Islet of Langerhans (tissue), 1 donor: ENCODE results near the gene ZFP36L1.
"Not testable (repeated sequence)": the region's sequence is repeated elsewhere in the genome, so short reads cannot be mapped to it uniquely, and the experiment has no call there.

ENCODE experiments used
- FAIRE-seq: peaks from one replicate; lab custom pipeline; 2011; peaks lifted over from hg19 to GRCh38; lab: Jason Lieb, UNC

Gene ZFP36L1

DNA sequence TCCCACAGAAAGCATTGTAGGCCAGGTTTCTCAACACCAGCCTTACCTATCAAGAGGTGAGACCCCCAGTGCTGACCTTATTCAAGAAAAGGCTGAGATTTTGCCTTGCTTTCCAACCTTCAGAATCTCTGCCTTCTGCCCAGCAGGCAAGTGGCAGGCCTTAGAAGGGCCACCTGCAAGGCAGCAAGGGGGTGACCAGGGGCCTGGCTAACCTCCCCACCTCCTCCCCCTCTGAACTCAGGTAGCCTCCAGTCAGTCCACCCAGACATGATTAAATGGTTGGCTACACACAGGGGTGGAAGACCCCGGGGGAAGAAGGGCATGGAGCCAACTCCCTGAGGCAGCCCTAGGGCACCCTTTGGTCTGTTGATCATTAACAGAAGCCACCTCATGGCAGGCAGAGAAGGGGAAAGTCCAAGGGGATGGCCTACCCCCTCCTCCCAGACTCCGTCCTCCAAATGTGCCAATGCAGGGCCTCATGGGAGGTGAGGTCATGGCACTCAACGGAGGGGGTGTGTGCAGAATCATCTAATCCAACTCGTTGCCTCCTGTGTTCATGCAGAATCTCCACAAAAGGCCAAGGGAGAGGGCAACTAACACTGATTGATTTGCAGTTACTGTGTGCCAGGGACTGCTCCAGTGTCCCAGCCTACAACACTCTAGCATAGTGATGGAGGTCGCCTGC, 8.5 kb downstream of the ZFP36L1 start:
- no peak for FAIRE-seq

- FAIRE-seq: no peak
These were observed 9.2 kb downstream of the ZFP36L1 start for GRCh38 chr14:68783408-68784225.

GRCh38 chr14:68782091-68782981, 10.5 kb downstream of the ZFP36L1 start:
- FAIRE-seq: no peak

- no peak for FAIRE-seq
These were observed 11.5 kb downstream of the ZFP36L1 start for GRCh38 chr14:68781161-68782021.

- no peak for FAIRE-seq
These were observed 12.3 kb downstream of the ZFP36L1 start for GRCh38 chr14:68780358-68781160.

- FAIRE-seq: no peak
These were observed 13.0 kb downstream of the ZFP36L1 start for GRCh38 chr14:68779761-68780323.

GRCh38 chr14:68777644-68778043, 15.2 kb downstream of the ZFP36L1 start:
- FAIRE-seq: no peak

DNA sequence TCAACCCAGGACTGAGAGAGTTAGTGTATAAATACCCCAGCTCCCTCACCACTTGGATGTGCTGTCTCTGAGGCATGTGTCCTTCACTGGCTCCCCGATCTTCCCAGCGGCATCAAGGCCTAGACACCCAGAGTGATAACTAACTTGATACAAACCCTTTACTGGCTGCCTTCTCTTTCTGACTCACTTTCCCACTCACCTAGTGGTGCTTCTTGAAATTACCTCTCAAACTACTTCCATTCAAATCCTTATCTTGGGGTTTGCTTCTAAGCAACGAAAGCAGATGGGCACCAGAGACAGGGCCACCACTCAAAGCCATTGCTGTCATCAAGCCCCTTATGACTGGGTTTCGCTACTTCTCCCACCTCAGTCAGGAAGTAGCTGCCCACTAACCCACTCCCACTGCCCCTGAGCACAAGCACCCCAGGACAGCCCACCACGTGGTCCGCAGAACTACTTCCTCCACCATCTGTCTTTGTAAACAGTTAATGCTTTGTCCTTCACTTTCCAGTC, 17.2 kb downstream of the ZFP36L1 start:
- FAIRE-seq: no peak

GRCh38 chr14:68774771-68775613, 17.9 kb downstream of the ZFP36L1 start:
- no peak for FAIRE-seq

DNA sequence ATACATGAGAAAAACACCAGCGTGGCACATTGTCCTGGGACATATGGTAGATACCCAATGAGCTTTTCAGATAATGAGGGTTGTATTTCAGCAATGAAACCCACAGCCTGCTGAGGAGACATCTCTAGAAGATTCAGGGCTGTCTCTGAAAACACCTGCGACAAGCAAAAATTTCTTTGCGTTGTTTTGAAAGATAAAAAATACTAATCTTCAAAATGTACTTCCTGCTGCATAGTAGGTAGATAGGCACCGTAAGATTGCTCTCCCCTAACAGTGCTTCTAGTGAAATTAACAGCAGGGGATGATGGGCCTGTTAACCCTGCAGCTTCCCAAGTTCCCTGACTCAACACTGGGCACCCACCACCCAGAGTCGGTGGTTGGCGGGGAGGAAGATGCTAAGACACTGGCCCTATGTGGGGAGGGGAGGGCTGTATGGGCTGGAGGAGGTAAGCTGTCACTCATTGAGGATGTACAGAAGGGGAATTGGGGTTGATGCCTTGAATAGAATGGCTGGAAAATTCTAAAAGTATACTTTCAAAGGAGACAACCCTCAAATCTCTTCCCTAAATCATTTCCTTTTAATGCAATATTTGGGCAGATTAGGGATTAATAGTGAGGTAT, 20.0 kb downstream of the ZFP36L1 start:
- no peak for FAIRE-seq

DNA sequence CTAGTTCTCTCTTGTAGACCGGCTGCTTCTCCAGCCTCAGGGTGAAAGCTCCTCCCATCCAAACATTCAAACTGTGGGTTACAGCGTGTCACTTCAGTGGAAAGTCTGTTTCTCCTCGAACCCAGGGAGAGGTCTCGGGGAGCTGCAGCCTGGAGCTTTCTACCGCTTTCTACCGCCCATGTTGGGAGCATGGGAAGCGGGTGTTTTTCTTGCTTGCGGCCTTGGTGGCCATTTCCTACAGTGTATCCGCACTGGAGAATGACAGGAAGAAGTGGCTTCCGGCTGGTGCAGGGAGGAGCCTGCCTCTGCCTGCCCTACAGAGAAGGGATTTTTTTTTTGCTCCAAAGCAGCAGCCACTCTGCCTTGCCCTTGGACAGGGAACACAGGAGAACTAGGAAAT, 21.2 kb downstream of the ZFP36L1 start:
- FAIRE-seq: no peak

- no peak for FAIRE-seq
These were observed 22.1 kb downstream of the ZFP36L1 start for GRCh38 chr14:68770553-68771286.

GRCh38 chr14:68770051-68770450, 22.8 kb downstream of the ZFP36L1 start:
- no peak for FAIRE-seq

- FAIRE-seq: no peak
These were observed 24.6 kb downstream of the ZFP36L1 start for GRCh38 chr14:68768316-68768715.

DNA sequence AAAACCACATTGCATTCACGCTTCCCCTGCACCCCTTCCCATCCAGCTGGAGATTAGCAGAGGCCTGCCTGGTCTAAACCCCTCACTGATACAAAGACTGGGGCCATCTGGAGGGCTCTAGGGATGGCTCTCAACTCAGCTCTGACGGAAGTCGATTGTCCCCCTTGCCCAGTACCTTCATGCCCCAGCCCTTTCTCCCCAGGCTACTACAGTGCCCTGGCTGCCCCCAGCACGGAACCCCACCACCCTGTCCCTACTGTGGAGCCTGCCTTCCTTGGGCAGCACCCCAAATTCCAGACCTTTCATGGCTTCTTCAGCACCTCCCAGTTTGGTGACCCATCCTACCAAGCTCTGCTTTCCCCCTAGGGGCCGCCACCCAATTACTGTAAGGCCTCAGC, 25.6 kb downstream of the ZFP36L1 start:
- no peak for FAIRE-seq

DNA sequence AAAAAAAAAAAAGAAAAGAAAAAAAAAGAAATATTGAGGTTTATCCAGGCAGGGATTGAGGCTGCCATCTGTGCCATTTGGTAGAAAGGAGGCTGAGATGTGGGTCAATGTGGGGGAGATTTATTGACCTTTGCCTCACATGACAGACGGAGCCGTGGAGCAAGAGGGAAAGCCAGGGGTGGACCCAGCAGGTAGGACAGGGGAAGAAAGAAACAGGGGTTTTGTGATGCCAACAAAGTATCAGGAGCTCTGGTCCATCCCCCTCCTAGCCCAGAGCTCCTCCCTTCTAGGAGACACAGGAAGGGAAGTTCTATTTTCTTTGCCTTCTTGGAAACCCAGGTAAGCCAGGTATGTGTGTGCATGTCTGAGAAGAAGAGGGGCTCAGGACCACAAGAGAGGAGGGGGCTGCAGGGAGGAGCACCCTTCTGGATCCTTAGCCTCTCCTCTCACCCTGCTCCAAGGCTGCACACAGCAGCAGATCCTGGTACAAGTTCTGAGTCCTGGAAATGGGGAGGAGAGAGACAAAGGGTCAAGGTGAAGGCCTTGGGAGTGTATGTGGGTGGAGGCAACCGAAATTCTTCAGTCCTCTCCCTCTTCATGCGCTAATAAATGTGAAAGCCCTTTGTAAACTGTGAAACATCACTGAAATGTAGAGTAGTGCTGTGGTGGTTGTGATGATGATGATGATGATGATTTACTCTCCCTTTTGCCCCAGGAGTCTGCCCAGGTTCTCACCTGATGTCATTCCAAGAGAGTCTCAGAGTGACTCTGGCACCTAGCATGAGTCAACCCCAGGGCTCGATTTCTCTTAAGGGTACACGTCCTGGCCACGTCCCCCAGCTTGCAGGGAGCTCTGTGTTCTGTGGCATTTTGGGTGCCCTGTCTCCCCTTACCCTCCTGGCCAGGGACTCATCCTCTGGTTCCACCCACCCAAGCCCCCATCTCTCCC, 26.3 kb downstream of the ZFP36L1 start:
- no peak for FAIRE-seq

GRCh38 chr14:68763843-68764242, 29.0 kb downstream of the ZFP36L1 start:
- FAIRE-seq: not testable (repeated sequence)
